ENCODE measurements around the gene RELCH.

The RELCH gene

DNA sequence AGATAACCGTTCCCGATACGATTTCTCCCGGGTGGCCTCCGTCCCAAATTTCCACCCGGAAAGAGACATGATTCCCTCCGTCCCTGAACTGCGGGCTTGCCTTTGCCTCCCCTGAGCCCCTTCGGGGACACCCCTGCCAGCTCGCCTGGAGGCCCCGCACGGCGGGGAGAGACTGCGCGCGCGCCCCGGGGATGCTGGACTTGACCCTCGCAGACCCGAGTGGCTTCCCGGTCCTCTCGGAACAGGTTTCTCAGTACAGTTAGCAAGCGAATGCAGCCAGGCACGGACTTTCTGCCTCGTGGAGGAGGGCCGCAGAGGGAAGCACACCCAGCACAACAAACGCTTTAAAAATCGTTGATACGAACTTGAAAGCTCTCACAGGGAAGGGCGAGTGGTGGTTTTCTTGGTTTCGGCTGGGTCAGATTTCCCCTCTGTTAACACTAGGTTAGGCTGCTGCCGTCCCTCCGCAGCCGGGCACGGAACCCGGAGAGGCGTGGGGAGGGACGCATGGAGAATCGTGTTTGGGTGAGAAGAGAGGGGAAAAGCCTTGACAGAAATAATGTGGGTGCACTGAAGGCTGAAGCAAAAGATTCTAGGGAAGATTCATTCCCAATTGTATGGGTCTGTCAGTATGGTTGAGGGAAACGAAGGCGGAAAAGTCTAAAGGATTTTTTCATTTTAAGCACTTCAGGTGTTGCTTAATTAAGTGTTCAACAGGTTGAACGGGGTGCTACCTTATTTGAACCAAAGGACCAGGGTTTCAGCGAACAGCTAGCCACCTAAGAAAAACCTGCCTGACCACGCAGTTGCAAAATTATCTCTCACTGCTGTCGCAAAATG lies 139.0 kb downstream of the RELCH start:
- Histone ChIP-seq H3K27me3 (ENCODE audit: control insufficient read depth in 1 of 2, insufficient read depth in 2 of 2, low read length in 2 of 2) (peaks cover 43 to 66% of the 10 kb centered on the region in 2 donors), H3K27ac (ENCODE audit: low read depth, low read length) (no peak overlapping the region), H3K4me1 (ENCODE audit: insufficient read depth, low read length) (peaks cover 13% of the 10 kb centered on the region)

DNA sequence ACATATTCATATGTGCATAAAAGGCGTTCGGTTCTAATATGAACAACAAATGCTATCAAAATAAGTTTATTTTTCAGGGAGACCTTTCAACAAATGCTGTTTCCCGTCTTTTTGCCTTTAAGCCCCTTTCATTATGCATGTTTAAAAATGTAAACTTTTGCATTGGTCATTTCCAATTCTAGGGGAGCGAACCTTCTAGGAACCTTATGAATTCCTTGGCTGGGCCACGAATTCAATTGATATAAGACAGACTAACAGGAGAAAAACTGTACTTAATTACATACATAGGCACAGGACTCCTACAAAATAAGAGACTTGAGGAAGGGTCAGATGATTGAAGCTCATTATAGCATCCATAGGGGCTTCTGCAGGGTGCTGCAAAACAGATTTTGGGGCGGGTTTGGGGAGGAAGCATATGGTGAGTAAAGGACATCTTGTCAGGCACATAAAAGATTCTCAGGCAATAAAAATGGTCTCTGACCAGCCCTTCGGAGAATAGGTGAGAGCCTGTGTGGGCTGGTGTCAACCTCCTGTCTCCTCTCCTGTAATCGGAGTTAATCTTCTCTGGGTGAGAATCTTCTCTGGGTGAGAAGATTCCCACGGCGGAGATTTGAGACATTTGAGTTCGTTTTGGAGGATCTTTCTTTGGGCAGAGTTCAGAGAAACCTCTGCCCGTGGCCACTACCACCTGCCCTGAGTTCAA lies 139.7 kb downstream of the RELCH start:
- Histone ChIP-seq H3K4me1 (ENCODE audit: insufficient read depth, low read length) (peaks cover 13% of the 10 kb centered on the region), H3K36me3 (ENCODE audit: insufficient read depth, low read length) (no peaks in the 10 kb centered on the region), H3K27me3 (ENCODE audit: control insufficient read depth in 1 of 2, insufficient read depth in 2 of 2, low read length in 2 of 2) (peaks cover 43 to 66% of the 10 kb centered on the region in 2 donors), H3K9ac (ENCODE audit: low read length) (no peak overlapping the region), H3K9me3 (ENCODE audit: low read length) (no peaks in the 10 kb centered on the region), H3K4me3 (ENCODE audit: low read depth in 1 of 2, low read length in 2 of 2) (no peak overlapping the region), H3K27ac (ENCODE audit: low read depth, low read length) (no peak overlapping the region)

More for the DNA sequence above, 139.0 kb downstream of the RELCH start:
- H3K9ac ChIP-seq (ENCODE audit: low read length): no peak overlapping the region
- peak overlapping the region; percentile 33 to 53 for H3K4me3 ChIP-seq (ENCODE audit: low read depth in 1 of 2, low read length in 2 of 2)
- no peaks in the 10 kb centered on the region for H3K9me3 ChIP-seq (ENCODE audit: low read length)
- H3K36me3 ChIP-seq (ENCODE audit: insufficient read depth, low read length): no peaks in the 10 kb centered on the region

GRCh38 chr18:62327977-62328376 lies 140.9 kb downstream of the RELCH start:
- H3K4me3 ChIP-seq (ENCODE audit: low read depth in 1 of 2, low read length in 2 of 2): no peak overlapping the region
- H3K27me3 ChIP-seq (ENCODE audit: control insufficient read depth in 1 of 2, insufficient read depth in 2 of 2, low read length in 2 of 2): peaks cover 43 to 66% of the 10 kb centered on the region in 2 donors
- no peak overlapping the region for H3K27ac ChIP-seq (ENCODE audit: low read depth, low read length)
- no peaks in the 10 kb centered on the region for H3K36me3 ChIP-seq (ENCODE audit: insufficient read depth, low read length)
- no peak overlapping the region for H3K9ac ChIP-seq (ENCODE audit: low read length)
- peaks cover 13% of the 10 kb centered on the region for H3K4me1 ChIP-seq (ENCODE audit: insufficient read depth, low read length)
- no peaks in the 10 kb centered on the region for H3K9me3 ChIP-seq (ENCODE audit: low read length)

- Histone ChIP-seq H3K27me3 (ENCODE audit: control insufficient read depth in 1 of 2, insufficient read depth in 2 of 2, low read length in 2 of 2) (peaks cover 43 to 62% of the 10 kb centered on the region in 2 donors), H3K36me3 (ENCODE audit: insufficient read depth, low read length) (no peaks in the 10 kb centered on the region), H3K27ac (ENCODE audit: low read depth, low read length) (no peak overlapping the region), H3K4me3 (ENCODE audit: low read depth in 1 of 2, low read length in 2 of 2) (no peak overlapping the region), H3K4me1 (ENCODE audit: insufficient read depth, low read length) (peaks cover 13% of the 10 kb centered on the region), H3K9ac (ENCODE audit: low read length) (no peak overlapping the region), H3K9me3 (ENCODE audit: low read length) (no peaks in the 10 kb centered on the region)
These were observed 141.8 kb downstream of the RELCH start for GRCh38 chr18:62328586-62329525.

- Histone ChIP-seq H3K4me3 (ENCODE audit: low read depth in 1 of 2, low read length in 2 of 2) (no peak overlapping the region), H3K9ac (ENCODE audit: low read length) (no peak overlapping the region), H3K27ac (ENCODE audit: low read depth, low read length) (no peak overlapping the region), H3K27me3 (ENCODE audit: control insufficient read depth in 1 of 2, insufficient read depth in 2 of 2, low read length in 2 of 2) (peaks cover 43 to 52% of the 10 kb centered on the region in 2 donors), H3K9me3 (ENCODE audit: low read length) (no peaks in the 10 kb centered on the region), H3K4me1 (ENCODE audit: insufficient read depth, low read length) (peaks cover 13% of the 10 kb centered on the region), H3K36me3 (ENCODE audit: insufficient read depth, low read length) (no peaks in the 10 kb centered on the region)
These were observed 142.8 kb downstream of the RELCH start for GRCh38 chr18:62329691-62330454.

GRCh38 chr18:62330650-62331049 lies 143.6 kb downstream of the RELCH start:
- H3K27ac ChIP-seq (ENCODE audit: low read depth, low read length): no peak overlapping the region
- H3K4me1 ChIP-seq (ENCODE audit: insufficient read depth, low read length): peaks cover 11% of the 10 kb centered on the region
- no peaks in the 10 kb centered on the region for H3K36me3 ChIP-seq (ENCODE audit: insufficient read depth, low read length)
- H3K9ac ChIP-seq (ENCODE audit: low read length): no peak overlapping the region
- H3K27me3 ChIP-seq (ENCODE audit: control insufficient read depth in 1 of 2, insufficient read depth in 2 of 2, low read length in 2 of 2): peaks cover 41 to 48% of the 10 kb centered on the region in 2 donors
- H3K9me3 ChIP-seq (ENCODE audit: low read length): no peaks in the 10 kb centered on the region
- H3K4me3 ChIP-seq (ENCODE audit: low read depth in 1 of 2, low read length in 2 of 2): no peak overlapping the region

DNA sequence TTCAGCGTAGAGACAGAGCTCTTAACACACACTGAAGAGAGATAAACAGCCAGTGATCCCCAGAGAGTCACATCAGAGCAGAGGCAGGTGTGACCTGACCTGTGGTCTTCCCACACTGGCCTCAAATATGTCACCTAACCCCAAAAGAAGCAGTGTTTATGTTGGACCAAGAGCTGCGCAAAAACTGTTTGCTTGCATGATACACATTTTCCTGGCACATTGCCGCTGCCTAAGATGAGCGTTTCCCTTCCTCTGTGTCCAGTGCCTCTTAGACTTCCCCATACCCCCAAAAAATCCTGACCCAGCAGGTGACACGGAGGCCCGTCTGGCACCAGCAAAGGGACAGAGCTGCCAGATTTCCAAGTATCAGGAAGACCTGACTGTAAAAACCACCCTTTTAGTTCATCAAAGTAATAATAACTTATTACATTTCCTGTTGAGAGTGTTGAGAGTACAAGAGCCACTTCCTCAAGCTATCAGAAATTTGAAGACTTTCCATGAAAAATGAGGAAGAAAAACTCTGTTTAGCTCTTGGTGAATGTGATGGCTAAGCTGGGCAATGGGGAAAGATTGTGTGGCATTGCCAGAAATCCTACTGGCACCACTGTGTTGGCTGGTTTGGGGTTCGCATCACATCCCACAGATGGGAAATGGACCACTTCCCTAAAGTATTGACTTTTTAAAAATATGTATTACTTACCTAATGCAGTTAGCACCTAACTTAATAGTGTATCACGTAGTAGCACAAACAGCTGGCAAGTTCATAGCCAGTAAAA lies 144.7 kb downstream of the RELCH start:
- Histone ChIP-seq H3K27ac (ENCODE audit: low read depth, low read length) (no peak overlapping the region), H3K9me3 (ENCODE audit: low read length) (no peaks in the 10 kb centered on the region), H3K27me3 (ENCODE audit: control insufficient read depth in 1 of 2, insufficient read depth in 2 of 2, low read length in 2 of 2) (peaks cover 30 to 36% of the 10 kb centered on the region in 2 donors), H3K9ac (ENCODE audit: low read length) (no peak overlapping the region), H3K4me1 (ENCODE audit: insufficient read depth, low read length) (no peaks in the 10 kb centered on the region), H3K36me3 (ENCODE audit: insufficient read depth, low read length) (no peaks in the 10 kb centered on the region), H3K4me3 (ENCODE audit: low read depth in 1 of 2, low read length in 2 of 2) (no peak overlapping the region)

- Histone ChIP-seq H3K27me3 (ENCODE audit: control insufficient read depth in 1 of 2, insufficient read depth in 2 of 2, low read length in 2 of 2) (peaks cover 24 to 30% of the 10 kb centered on the region in 2 donors), H3K27ac (ENCODE audit: low read depth, low read length) (no peak overlapping the region), H3K36me3 (ENCODE audit: insufficient read depth, low read length) (no peaks in the 10 kb centered on the region), H3K9ac (ENCODE audit: low read length) (no peak overlapping the region), H3K4me3 (ENCODE audit: low read depth in 1 of 2, low read length in 2 of 2) (no peak overlapping the region), H3K9me3 (ENCODE audit: low read length) (no peaks in the 10 kb centered on the region), H3K4me1 (ENCODE audit: insufficient read depth, low read length) (no peaks in the 10 kb centered on the region)
These were observed 145.4 kb downstream of the RELCH start for GRCh38 chr18:62332431-62332830.

- Histone ChIP-seq H3K27ac (ENCODE audit: low read depth, low read length) (no peak overlapping the region), H3K36me3 (ENCODE audit: insufficient read depth, low read length) (no peaks in the 10 kb centered on the region), H3K9me3 (ENCODE audit: low read length) (no peaks in the 10 kb centered on the region), H3K4me3 (ENCODE audit: low read depth in 1 of 2, low read length in 2 of 2) (no peak overlapping the region), H3K9ac (ENCODE audit: low read length) (no peak overlapping the region), H3K4me1 (ENCODE audit: insufficient read depth, low read length) (no peaks in the 10 kb centered on the region), H3K27me3 (ENCODE audit: control insufficient read depth in 1 of 2, insufficient read depth in 2 of 2, low read length in 2 of 2) (peaks cover 17 to 23% of the 10 kb centered on the region in 2 donors)
These were observed 146.1 kb downstream of the RELCH start for GRCh38 chr18:62332964-62333695.
